CD4-positive, alpha-beta T cell treated with Interleukin-1 beta for 1 hour (primary cell): Measurements from ENCODE around the gene AGBL1.
"Not testable (repeated sequence)": the region's sequence is repeated elsewhere in the genome, so short reads cannot be mapped to it uniquely, and the experiment has no call there.

Experiments
- DNase-seq, 2 donors: peaks; one replicate each; pipeline ENCODE4 v3.0.0-alpha.2; 2020 to 2022

Gene AGBL1

DNA sequence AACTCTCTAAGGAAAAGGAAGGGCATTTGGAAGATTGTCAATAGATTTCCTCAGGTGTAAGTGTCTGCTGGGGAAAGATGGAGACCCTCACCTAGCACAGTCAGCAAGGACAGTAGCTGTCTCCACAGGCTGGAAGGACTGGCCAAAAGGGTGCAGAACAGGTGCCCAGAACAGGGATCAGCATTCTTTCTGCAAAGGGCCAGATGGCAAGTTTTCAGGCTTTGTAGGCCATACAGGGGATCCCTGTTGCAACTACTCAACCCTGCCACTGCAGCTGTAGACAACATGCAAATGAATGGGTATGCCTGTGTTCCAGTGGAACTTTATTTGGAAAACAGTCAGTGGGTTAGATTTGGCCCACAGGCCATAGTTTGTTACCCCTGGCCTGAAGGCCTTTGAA is 8.1 kb downstream of the AGBL1 start:
- no peak for DNase-seq

- DNase-seq, result no peak
Observed at GRCh38 chr15:86089422-86089821, 9.8 kb downstream of the AGBL1 start.

DNA sequence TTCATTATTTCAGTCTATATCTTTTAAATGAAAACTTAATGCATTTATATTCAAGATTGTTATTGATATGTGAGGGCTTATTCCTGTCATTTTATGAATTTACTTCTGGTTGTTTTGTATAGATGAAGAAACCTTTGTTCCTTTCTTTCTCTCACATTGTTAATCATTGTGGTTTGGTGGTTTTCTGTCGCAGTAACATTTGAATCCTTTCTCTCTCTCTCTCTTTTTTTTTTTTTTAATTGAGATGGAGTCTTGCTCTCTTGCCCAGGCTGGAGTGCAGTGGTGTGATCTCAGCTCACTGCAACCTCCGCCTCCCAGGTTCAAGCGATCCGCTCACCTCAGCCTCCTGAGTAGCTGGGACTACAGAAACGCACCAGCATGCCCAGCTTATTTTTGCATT is 22.1 kb downstream of the AGBL1 start:
- no peak for DNase-seq

DNA sequence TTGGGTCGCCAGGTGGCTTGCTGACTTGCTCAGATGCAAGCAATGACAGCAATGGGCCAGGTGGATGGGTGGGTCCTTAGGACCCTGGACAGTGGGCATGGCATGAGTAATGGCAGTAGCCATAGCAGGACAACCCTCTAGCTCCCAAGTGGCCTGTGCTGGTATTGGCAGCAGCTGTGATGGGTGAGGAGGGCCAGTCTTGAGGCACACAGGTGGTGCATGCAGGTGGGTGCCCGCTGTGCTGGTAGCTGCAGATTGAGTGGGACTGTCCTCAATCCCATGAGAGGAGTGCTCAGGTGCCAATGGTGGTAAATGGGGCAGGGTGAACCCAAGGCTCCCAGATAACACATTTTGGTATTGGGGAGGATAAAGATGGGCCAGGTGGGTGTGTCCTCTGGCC is 24.2 kb downstream of the AGBL1 start:
- DNase-seq, result no peak

GRCh38 chr15:86106306-86106705 is 26.6 kb downstream of the AGBL1 start:
- no peak for DNase-seq

DNA sequence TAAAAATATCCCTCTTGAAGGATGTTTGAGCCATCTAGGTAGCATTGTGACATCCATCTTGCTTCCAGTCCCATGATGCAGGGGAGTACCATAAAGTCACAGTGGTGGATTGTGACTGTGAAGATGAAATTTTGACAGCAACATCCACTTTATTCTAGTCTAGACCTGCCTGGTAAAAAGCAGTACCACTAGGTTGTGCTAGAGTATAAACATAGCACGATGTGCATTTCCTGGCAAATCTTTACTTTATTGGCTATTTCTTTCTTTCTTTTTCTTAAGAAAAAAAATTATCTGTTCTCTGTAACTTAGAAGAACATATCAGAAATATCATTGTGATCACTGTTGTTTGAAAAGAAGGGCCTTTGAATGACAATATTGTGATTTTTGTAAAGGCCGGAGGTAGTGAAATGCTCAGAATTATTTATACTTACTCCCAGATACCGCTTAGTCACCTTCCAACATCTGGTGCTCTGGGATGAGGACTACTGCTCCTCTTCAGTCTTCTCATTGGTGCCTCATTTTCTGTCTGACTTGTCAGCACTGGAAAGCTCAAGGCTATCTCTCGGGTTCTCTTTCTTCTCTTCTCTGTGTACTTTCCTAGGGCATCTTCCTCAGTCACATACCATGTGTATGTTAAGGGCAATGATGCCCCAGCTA is 35.6 kb downstream of the AGBL1 start:
- DNase-seq, result no peak

DNA sequence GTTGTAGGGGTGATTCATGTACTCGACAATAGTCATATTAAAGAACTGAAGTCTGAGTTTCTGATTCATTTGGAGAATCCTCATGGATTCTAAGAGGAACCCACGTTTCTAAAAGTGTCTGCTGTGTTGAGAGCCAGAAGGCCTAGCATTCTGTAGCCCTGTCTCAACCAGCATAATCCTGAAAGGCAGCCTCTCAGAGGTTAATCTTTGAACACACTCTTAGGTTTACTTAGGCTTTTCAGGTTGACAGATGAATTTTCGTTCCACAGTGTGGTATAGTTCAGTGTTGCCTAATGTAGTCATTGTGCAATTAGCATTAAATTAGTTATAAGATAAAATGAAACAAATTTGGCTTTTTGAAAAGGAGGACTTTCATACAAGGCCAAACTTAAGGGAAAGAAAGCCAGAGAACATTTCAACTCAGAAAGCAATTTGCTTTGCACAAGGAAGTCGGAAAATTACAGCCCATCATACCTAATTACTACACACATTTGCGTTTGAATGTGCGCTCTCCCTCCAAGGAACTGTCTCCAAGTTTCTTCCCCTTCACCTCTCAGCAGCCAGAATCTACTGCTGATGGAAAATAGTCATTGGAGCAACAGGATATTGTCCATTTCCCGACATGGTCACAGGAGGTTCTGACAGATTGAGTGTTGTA is 42.0 kb downstream of the AGBL1 start:
- DNase-seq, result no peak

- DNase-seq, result not testable (repeated sequence)
Observed at GRCh38 chr15:86122691-86123391, 43.2 kb downstream of the AGBL1 start.

- no peak for DNase-seq
Observed at GRCh38 chr15:86125775-86126174, 46.1 kb downstream of the AGBL1 start.

DNA sequence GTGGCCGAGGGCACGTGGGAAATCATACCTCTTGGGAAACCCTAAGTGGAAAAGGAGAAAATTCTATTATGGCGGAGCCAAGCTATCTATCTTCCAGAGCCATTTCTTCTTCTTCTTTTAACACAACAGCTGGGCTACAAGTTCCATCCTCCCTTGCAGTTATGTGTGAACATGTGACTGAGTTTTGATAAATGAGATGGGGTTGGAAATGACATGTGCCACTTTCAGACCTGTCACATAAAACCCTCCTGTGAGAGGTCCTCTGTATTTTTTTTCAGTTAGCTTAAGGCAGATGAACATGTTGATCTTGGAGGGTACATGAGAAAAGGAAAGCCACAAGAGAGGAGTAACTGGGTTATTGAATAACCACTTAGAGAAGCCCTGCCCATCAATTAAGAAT is 47.9 kb downstream of the AGBL1 start:
- no peak for DNase-seq

GRCh38 chr15:86135041-86135440 is 55.4 kb downstream of the AGBL1 start:
- no peak for DNase-seq

GRCh38 chr15:86136861-86137260 is 57.2 kb downstream of the AGBL1 start:
- no peak for DNase-seq

DNA sequence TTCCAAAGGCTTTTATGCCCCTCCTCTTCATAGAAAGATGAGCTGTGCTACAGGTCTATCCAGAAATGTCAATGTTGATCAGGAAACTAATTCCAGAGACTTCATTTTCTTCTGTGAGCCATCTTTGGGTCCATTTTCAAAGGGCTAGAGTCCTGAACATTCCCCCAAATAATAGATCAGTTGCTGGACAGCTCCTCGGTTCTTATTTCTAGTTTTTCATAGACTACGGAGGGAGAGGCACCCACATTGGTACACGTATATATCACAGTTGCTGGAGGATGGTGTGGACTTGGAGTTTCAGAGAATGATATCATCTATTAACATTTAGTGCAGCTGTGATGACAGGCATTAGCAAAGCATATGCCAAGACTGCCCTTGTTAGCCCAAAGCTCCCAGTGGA is 59.1 kb downstream of the AGBL1 start:
- DNase-seq, result no peak

GRCh38 chr15:86139828-86140227 is 60.2 kb downstream of the AGBL1 start:
- no peak for DNase-seq

DNA sequence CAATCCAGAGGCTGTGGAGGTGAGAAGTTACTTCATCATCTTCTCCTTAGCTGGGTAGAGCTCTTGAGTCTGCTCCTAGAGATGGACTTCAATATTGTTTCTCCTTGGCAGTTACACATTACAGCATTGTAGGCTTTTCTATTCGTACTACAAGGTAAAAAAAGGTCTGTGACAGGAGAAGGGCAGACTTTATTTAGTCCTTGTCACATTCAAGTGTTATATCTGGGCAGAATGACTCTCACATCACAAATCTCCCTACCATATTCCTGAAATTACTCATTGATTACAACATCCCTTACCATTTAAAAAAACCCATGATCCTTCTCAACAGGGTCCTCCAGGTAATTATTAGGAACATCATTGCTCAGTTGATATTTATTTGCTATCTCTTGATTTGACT is 75.0 kb downstream of the AGBL1 start:
- no peak for DNase-seq

DNA sequence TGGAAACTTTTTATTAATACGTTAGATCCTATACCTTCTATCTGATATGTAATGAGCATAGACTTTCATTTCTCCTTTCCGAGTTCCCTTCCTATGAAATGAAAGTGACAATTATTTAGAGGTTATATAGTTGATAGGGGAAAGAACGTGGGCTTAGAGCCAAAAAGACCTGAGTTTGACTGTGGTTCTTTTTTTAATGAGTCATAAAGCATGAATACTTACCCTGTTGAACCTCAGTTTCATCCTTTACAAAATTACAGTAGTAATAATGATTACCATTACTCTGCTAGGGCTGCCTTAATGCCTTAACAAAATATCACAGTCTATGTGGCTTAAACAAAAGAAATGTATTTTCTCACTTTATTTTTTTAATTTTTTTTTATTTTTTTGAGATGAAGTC is 75.9 kb downstream of the AGBL1 start:
- DNase-seq, result no peak

DNA sequence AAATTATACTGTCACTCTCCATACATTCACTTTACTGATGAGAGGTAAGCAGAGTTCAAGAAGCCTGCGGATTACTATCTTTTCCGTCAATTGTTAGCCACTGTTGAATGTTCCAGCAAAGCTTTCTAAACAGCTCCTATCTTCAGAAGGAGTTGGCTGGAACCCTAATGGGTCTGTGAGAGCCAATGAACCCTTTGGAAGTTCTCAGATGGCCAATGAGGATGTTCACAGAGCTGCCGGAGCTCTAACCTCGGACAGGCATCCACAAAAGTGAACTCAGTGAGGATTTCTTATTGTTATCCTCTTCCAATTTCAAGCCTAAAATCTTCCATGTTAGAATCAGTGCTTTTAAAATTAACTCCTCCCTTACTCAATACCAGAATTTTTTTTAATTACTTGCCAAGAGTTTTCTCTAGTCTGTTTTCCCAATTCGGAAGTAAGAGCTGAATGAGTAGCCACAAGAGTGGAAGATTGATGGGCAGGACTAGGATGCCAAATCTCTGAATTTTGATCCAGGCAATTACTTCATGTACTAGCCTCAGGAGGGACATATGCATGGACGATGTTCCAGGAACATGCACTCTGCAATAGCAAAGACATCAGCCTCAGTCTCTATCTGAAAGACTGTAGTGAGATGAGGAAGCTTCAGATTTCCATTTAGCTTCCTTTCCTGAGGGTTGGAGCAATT is 78.1 kb downstream of the AGBL1 start:
- no peak for DNase-seq

DNA sequence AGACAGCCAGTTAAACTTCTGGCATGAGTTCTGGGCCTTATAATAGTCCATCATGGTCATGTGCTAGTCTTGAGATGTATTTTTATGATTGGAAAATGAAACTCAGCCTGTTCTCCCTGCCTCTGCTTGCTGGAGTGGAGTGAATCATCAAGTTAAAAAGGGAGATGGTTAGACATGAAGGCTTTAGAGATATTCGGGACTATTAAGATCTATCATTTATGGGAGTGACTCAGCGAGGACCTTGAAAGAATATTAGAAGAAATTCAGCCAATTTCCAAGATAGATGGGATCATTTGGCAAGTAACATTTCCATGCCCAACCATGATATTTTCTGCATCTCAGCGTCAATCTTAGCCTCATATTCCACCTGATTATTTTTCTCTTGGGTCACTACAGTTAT is 79.8 kb downstream of the AGBL1 start:
- DNase-seq, result no peak

DNA sequence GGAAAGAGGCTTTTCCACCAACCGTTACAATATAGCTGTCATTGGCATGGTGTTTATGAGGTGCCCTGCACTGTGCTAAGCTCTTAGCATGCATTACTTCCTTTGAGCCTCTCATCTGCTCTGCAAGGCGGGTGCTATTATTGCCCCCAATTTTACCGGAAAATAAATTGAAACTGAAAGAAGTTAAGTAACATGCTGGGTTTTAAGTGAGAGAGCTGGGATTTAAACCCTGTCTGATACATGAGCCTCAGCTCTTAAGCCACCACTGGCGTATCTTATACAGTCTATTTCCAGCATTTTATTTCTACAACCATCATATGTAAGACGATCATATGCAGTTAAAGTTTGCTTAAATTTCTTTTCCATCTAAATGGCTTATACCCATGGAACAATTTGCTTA is 81.6 kb downstream of the AGBL1 start:
- DNase-seq, result no peak

- DNase-seq, result no peak
Observed at GRCh38 chr15:86162172-86162591, 82.5 kb downstream of the AGBL1 start.

GRCh38 chr15:86162641-86163040 is 83.0 kb downstream of the AGBL1 start:
- DNase-seq, result no peak

- DNase-seq, result no peak
Observed at GRCh38 chr15:86163816-86164215, 84.1 kb downstream of the AGBL1 start.

DNA sequence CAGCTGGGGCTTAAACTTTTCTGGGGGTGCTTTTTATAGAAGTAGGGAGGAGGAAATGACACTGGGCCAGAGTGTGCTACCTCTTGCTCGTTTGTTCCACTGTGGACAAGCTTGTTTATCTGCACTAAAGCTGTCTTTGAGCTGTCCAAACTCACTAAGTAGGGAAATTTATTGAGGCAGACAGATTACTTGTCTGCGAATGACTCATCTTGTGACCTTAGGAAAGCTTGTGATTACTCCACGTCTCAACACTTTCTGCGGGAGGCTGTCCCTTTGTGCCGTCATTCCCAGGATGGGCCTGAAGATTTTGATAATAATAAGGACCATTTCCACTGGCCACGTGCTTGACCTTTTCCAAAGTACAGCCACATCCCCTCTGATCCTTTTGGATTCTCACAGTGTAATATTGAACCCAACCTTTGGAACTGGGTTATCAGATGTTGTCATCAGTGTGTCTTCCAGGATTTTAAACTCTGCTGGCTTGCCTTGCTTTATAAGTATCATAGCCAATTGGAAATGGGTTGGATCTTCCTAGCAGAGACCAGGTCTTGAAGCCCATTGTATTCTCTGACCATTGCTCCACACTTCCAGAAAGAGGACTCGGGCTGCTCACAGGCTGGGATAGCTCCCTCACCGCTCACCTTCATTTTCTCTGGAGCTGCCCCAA is 84.7 kb downstream of the AGBL1 start:
- no peak for DNase-seq
